Measurements from ENCODE around the gene ITGAV.

The ITGAV gene

GRCh38 chr2:186618696-186619095, 28.8 kb downstream of the ITGAV start:
- DNase-seq (ENCODE audit: insufficient read length, low spot score) (no peak), FAIRE-seq (no peak)
- TF ChIP-seq SPI1 (IDR thresholded peaks at IDR 0.05; ENCODE audit: low read depth, low read length) (no peak), TAF1 (IDR thresholded peaks at IDR 0.05; ENCODE audit: low read depth, low read length) (no peak), PAX5 (IDR thresholded peaks at IDR 0.05; ENCODE audit: insufficient read depth, low read length, severe bottlenecking) (no peak), POLR2A (IDR thresholded peaks at IDR 0.05; ENCODE audit: low read depth, low read length) (no peak), POLR2AphosphoS5 (IDR thresholded peaks at IDR 0.05; ENCODE audit: low read depth, low read length) (no peak), POU2F2 (IDR thresholded peaks at IDR 0.05; ENCODE audit: low read depth, low read length) (no peak)

- FAIRE-seq = no peak
- no peak for TF ChIP-seq POU2F2 (IDR thresholded peaks at IDR 0.05; ENCODE audit: low read depth, low read length)
- no peak for TF ChIP-seq PAX5 (IDR thresholded peaks at IDR 0.05; ENCODE audit: insufficient read depth, low read length, severe bottlenecking)
- no peak for TF ChIP-seq POLR2AphosphoS5 (IDR thresholded peaks at IDR 0.05; ENCODE audit: low read depth, low read length)
- no peak for TF ChIP-seq TAF1 (IDR thresholded peaks at IDR 0.05; ENCODE audit: low read depth, low read length)
- TF ChIP-seq SPI1 (IDR thresholded peaks at IDR 0.05; ENCODE audit: low read depth, low read length) = no peak
- no peak for TF ChIP-seq POLR2A (IDR thresholded peaks at IDR 0.05; ENCODE audit: low read depth, low read length)
- DNase-seq (ENCODE audit: insufficient read length, low spot score) = no peak
These were observed 33.2 kb downstream of the ITGAV start for GRCh38 chr2:186623084-186623483.

- TF ChIP-seq POLR2AphosphoS5 (IDR thresholded peaks at IDR 0.05; ENCODE audit: low read depth, low read length) (no peak), POU2F2 (IDR thresholded peaks at IDR 0.05; ENCODE audit: low read depth, low read length) (no peak), SPI1 (IDR thresholded peaks at IDR 0.05; ENCODE audit: low read depth, low read length) (no peak), PAX5 (IDR thresholded peaks at IDR 0.05; ENCODE audit: insufficient read depth, low read length, severe bottlenecking) (no peak), TAF1 (IDR thresholded peaks at IDR 0.05; ENCODE audit: low read depth, low read length) (no peak), POLR2A (IDR thresholded peaks at IDR 0.05; ENCODE audit: low read depth, low read length) (no peak)
- DNase-seq (ENCODE audit: insufficient read length, low spot score) (no peak), FAIRE-seq (no peak)
These were observed 34.4 kb downstream of the ITGAV start for GRCh38 chr2:186624276-186624675.

- TF ChIP-seq SPI1 (IDR thresholded peaks at IDR 0.05; ENCODE audit: low read depth, low read length) = no peak
- no peak for TF ChIP-seq POU2F2 (IDR thresholded peaks at IDR 0.05; ENCODE audit: low read depth, low read length)
- TF ChIP-seq PAX5 (IDR thresholded peaks at IDR 0.05; ENCODE audit: insufficient read depth, low read length, severe bottlenecking) = no peak
- TF ChIP-seq TAF1 (IDR thresholded peaks at IDR 0.05; ENCODE audit: low read depth, low read length) = no peak
- TF ChIP-seq POLR2A (IDR thresholded peaks at IDR 0.05; ENCODE audit: low read depth, low read length) = no peak
- no peak for TF ChIP-seq POLR2AphosphoS5 (IDR thresholded peaks at IDR 0.05; ENCODE audit: low read depth, low read length)
- no peak for DNase-seq (ENCODE audit: insufficient read length, low spot score)
- no peak for FAIRE-seq
These were observed 39.6 kb downstream of the ITGAV start for GRCh38 chr2:186629250-186629996.

- no peak for FAIRE-seq
- no peak for DNase-seq (ENCODE audit: insufficient read length, low spot score)
These were observed 42.6 kb downstream of the ITGAV start for GRCh38 chr2:186632417-186632816.

GRCh38 chr2:186634701-186635100, 44.8 kb downstream of the ITGAV start:
- DNase-seq (ENCODE audit: insufficient read length, low spot score) (no peak), FAIRE-seq (no peak)

More at GRCh38 chr2:186632417-186632816, 42.6 kb downstream of the ITGAV start:
- TF ChIP-seq POU2F2 (IDR thresholded peaks at IDR 0.05; ENCODE audit: low read depth, low read length) (no peak), PAX5 (IDR thresholded peaks at IDR 0.05; ENCODE audit: insufficient read depth, low read length, severe bottlenecking) (no peak), POLR2AphosphoS5 (IDR thresholded peaks at IDR 0.05; ENCODE audit: low read depth, low read length) (no peak), POLR2A (IDR thresholded peaks at IDR 0.05; ENCODE audit: low read depth, low read length) (no peak), SPI1 (IDR thresholded peaks at IDR 0.05; ENCODE audit: low read depth, low read length) (no peak), TAF1 (IDR thresholded peaks at IDR 0.05; ENCODE audit: low read depth, low read length) (no peak)

GRCh38 chr2:186636800-186637496, 47.1 kb downstream of the ITGAV start:
- FAIRE-seq (no peak), DNase-seq (ENCODE audit: insufficient read length, low spot score) (no peak)
- no peak for TF ChIP-seq POLR2A (IDR thresholded peaks at IDR 0.05; ENCODE audit: low read depth, low read length)
- no peak for TF ChIP-seq SPI1 (IDR thresholded peaks at IDR 0.05; ENCODE audit: low read depth, low read length)
- TF ChIP-seq POU2F2 (IDR thresholded peaks at IDR 0.05; ENCODE audit: low read depth, low read length) = no peak
- no peak for TF ChIP-seq PAX5 (IDR thresholded peaks at IDR 0.05; ENCODE audit: insufficient read depth, low read length, severe bottlenecking)
- no peak for TF ChIP-seq POLR2AphosphoS5 (IDR thresholded peaks at IDR 0.05; ENCODE audit: low read depth, low read length)
- no peak for TF ChIP-seq TAF1 (IDR thresholded peaks at IDR 0.05; ENCODE audit: low read depth, low read length)

More at GRCh38 chr2:186634701-186635100, 44.8 kb downstream of the ITGAV start:
- TF ChIP-seq POLR2AphosphoS5 (IDR thresholded peaks at IDR 0.05; ENCODE audit: low read depth, low read length) = no peak
- TF ChIP-seq POLR2A (IDR thresholded peaks at IDR 0.05; ENCODE audit: low read depth, low read length) = no peak
- TF ChIP-seq SPI1 (IDR thresholded peaks at IDR 0.05; ENCODE audit: low read depth, low read length) = no peak
- no peak for TF ChIP-seq POU2F2 (IDR thresholded peaks at IDR 0.05; ENCODE audit: low read depth, low read length)
- no peak for TF ChIP-seq TAF1 (IDR thresholded peaks at IDR 0.05; ENCODE audit: low read depth, low read length)
- TF ChIP-seq PAX5 (IDR thresholded peaks at IDR 0.05; ENCODE audit: insufficient read depth, low read length, severe bottlenecking) = no peak

GRCh38 chr2:186637497-186637800, 47.6 kb downstream of the ITGAV start:
- TF ChIP-seq TAF1 (IDR thresholded peaks at IDR 0.05; ENCODE audit: low read depth, low read length) (no peak), PAX5 (IDR thresholded peaks at IDR 0.05; ENCODE audit: insufficient read depth, low read length, severe bottlenecking) (no peak), POU2F2 (IDR thresholded peaks at IDR 0.05; ENCODE audit: low read depth, low read length) (no peak), POLR2AphosphoS5 (IDR thresholded peaks at IDR 0.05; ENCODE audit: low read depth, low read length) (no peak), POLR2A (IDR thresholded peaks at IDR 0.05; ENCODE audit: low read depth, low read length) (no peak), SPI1 (IDR thresholded peaks at IDR 0.05; ENCODE audit: low read depth, low read length) (no peak)

GRCh38 chr2:186639939-186640338, 50.1 kb downstream of the ITGAV start:
- DNase-seq (ENCODE audit: insufficient read length, low spot score) (no peak), FAIRE-seq (peak; percentile 13)
- TF ChIP-seq POLR2AphosphoS5 (IDR thresholded peaks at IDR 0.05; ENCODE audit: low read depth, low read length) = no peak
- no peak for TF ChIP-seq POU2F2 (IDR thresholded peaks at IDR 0.05; ENCODE audit: low read depth, low read length)
- TF ChIP-seq SPI1 (IDR thresholded peaks at IDR 0.05; ENCODE audit: low read depth, low read length) = no peak

More at GRCh38 chr2:186637497-186637800, 47.6 kb downstream of the ITGAV start:
- no peak for FAIRE-seq
- no peak for DNase-seq (ENCODE audit: insufficient read length, low spot score)
